GM20431 (cell line): ENCODE results near the gene SUSD1.

Experiments used
- in situ Hi-C: fragments of 300-500 bp; cut with MseI, MboI; formaldehyde crosslinking; loops from one replicate; pipeline ENCODE4 v1.15.0; 2020; ENCODE audit warnings: low sequenced_read_pairs; ENCODE audit not compliant: unreplicated experiment

Gene SUSD1

DNA sequence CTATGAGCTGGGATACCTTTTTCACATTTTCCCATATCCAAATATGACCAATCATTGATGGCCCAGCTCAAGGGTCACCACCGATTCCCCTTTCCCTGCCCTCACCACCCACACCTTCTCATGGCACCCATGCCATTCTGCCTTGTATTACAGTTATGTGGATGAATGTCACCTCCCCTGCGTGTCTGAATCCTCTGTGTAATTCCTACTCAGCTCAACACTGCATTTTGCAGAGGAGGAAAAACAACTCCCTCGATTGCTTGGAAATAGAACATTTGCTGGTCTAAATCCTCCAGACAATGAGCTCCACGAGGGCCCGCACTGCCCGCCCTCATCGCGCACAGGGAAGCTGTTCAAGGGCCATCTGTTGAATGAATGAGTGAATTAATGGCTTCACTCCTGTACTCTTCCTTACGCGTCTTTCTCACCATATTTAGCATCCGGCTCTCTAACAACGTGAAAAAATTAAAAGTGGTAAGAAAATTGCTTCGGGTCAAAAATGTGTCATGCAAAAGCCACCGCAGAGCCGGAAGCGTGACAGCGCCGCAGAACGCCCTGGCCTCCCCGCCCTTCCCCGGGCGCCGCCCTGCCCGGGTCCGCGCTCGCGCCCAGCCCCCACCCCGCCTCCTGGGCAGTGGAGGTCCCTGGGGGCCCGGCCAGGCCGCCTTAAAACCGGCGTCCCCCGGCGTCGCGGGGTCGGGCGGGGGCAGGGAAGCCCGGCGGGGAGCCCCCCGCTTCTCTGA is 704 bp downstream of the SUSD1 start:
- in situ Hi-C loops = no loop called here

DNA sequence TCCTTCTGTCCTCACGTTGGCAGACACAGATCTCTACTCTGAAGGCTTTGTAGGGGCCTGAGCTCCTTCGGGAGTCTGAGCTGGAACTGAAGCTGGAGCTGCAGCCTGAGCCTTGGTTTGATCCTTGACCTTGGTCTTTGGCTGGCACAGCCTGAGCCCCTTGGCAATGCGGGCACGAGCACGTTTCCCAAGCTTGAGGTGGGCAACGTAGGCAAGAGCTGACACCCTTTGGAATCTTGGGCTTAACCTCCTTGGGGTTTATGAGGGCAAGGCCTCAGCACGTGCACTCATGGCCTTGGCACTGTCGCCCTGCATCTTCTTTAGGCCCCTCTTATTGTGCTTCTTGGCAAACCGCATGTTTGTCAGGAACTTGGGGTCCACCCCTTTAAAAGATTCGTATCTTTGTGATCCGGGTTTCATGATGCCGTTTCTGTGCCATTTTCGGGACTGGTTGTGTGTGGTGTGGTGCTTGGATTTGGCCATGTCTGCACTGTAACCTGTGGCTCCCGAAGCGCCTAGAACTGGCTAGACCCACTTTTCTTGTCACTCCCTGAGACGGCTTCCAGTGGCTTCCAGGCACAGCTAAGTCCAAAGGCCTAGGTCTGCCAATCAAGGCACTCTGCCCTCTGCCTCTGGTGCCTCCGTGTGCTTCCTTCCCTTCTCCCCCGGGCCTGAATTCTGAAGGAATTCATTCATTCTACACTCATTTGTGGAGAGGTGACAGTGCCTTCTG is 1.4 kb downstream of the SUSD1 start:
- in situ Hi-C loops = no loop called here

DNA sequence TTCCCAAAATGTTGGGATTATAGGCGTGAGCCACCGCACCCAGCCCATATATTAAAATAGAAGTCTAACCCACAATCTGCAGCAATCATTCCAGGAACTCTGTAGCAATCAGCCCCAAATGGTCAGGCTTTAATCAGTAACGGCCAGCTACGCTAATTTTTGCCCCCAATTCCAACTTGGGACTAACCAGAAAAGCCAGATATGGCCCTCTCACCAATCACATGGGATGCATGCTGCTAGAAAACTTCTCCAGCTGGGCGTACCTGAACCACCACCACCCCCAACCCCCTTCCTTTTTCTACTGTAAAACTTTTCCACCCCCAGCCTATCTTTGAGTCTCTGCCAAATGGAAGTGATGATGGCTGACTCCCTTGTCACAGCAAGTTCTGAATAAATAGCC is 4.1 kb downstream of the SUSD1 start:
- in situ Hi-C loops = no loop called here

DNA sequence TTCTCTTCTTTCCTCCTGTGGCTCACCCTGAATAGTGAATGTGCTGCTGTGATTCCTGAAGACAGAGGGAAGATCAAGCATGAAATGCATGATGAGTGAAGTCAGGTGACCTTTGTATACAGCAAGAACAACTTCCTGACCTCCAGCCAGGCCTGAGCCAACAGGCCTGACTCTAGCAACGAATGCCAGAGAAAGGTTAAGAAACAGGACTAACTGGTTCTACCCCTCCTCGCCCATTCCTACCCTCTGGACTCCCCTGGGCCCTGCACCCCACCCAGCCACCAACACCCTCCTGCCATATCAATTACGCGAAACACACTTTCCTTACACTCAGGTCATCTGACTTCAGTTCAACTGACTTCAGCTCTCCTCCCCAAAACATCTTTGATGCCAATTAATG is 4.9 kb downstream of the SUSD1 start:
- in situ Hi-C loops = no loop called here

DNA sequence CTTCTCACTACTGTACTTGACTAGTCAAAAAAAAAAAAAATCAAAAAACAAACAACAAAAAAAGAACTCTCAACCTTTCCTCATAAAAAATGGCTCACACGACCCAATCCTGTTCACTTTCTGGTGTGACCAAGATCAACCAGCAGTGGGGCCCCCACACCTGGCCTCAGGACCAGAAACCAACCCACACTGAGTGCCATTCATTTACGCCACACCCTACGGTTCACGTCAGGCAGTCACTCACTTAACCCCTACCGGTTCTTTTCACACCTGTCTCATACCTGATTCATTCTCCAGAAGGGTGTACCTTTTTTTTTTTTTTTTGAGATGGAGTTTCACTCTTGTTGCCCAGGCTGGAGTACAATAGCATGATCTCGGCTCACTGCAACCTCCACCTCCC is 5.7 kb downstream of the SUSD1 start:
- in situ Hi-C loops = no loop called here

DNA sequence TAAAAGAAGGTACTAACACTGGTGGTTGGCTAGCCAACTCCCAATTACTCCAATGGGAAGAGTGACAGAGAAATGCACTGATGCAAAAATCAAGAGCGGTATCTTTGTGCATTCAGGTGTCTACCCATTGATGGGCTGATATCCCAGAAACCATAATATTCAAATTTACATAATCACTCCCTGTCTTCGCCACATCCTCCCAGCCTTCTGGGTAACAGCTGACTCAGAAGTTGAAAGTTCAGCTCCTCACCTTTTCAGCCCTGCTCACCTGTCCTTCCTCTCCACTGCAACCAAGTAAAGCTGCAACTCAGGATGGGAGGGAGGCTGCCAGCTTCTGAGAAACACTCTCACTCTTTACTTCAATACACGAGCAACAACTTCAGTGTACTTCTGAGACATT is 6.9 kb downstream of the SUSD1 start:
- in situ Hi-C loops = no loop called here

DNA sequence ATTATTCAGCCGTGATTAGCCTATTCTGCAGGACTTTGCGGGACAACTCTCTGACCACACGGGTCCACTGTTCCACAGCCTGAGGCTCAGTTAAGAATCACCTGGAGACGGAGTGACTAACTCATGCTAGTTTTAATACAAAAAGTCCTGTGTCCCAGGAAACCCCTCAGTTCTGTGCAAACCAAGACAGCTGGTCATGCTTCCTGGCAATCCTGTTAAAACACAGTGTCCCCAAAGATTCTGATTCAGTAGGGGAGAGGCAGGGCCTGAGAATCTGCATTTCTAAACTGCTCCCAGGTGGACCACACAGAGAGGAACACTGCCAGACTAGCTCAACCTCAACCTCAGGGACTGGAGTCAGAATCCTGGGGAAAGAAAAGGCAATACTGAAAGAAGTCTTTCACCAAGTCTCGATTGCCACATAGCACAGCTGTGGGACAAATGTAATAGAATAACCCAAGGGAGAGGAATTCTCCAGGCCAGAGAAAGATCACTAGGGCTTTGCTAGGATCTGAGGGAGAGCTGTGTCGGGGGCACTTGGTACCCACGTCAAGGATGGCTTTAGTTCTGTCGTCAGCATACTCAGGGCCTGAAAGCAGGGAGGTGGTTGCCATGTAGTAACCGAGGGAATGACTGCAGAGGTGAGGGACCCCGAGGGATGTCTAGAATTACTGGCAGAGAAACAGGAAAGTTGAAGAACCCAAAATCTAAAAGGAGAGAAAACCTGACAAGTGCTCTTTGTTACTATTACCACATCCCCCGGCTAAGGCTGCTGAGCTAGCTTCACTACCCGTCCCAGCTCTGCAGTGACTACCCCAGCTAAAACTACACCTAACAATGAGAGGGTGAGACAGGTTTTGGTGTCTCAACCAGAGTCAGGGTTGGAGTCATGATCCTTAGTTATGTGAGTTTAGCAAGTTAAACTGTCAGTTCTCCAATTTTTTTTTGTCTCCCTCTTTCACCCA is 8.6 kb downstream of the SUSD1 start:
- in situ Hi-C loops = no loop called here

DNA sequence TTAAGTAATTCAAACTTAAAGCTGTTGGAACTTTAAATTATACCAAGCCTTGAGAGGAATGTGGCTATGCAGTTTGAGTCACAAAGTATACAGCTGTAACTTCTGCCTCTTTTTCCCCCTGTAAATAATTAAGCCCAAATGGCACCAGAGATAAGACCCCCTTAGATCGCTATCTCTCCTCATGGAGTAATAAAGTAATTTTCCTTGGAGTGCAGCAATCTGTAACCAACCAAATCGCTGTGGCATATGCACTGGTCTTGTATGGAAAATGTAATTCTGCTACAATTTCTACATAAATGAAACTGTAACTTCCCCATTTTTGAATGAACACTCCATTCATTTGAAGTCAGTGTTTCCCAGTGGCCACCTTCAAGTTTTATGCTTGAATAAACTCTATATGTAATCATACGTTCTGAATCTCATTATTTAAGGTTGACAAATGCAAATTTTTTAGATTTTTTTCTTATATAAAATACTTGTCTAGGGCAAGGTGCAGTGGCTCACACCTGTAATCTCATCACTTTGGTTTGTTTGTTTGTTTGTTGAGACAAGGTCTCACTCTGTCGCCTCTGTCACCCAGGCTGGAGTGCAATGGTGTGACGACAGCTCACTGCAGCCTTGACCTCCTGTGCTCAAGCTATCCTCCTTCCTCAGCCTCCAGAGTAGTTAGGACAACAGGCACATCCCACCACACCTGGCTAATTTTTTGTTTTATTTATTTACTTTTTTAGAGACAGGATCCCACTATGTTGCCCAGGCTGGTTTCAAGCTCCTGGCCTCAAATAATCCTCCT is 12.3 kb downstream of the SUSD1 start:
- in situ Hi-C loops = no loop called here

DNA sequence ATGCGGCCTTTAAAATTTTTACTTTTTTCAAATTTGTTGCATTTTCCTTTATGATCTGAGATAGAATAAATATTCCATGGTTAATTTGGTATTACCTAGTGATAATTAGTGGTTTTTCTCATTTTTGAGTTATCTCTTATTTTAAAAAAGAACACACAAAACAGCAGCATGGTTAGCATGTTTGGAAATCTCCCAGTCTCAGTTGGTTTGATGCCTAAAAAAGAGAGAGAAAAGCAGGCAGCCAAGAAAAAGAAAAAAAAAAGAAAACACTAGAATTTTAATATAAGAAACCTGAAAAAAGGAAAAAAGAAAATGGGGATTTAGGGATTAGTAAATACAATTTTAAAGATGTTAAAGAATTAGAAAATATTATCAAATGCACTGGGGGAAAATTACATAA is 15.3 kb downstream of the SUSD1 start:
- in situ Hi-C loops = no loop called here

DNA sequence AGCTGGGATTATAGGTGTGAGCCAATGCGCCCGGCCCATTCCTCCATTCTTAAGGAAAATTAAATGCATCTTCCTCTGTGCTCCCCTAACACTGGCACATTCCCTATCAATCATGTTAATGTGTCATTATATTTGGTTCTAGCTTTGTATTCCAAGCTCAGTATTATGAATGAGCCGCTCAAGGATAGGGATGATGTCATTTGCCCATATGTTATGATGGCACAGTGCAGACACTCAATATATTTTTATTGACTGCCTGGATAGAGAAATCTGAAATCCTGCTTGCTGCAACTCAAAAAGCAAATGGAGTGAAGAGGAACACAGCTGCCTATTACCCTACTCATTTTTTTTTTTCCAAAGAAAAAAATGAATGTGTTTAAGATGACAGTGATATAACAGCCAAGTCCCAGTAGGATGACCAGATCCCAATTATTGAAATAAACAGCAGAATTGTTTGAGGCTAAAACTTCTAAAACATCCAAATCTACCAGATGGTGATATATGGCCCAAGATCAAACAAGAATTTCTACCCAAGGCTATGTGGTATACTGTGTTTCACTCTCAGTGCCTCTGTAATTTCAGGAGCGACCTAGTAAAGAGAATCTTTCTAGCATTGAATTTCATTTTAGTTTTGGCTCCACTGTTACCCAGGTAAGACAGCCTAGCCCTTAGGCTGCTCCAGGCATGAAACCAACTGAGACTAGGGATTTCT is 16.3 kb downstream of the SUSD1 start:
- in situ Hi-C loops = no loop called here

DNA sequence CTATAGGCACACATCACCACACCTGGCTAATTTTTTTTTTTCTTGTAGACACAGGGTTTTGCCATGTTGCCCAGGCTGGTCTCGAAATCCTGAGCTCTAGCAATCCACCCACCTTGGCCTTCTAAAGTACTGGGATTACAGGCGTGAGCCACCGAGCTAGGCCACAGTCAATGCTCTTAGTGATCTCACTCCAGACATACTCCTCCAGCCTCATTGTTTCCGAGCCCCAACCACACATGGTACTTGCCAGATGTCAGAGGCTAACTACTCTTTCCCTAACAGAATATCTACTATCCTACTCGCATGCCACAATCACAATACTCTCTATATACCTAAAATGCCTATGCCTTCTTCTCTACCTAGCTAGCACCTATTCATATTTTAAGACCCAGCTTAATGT is 17.1 kb downstream of the SUSD1 start:
- in situ Hi-C loops = no loop called here

DNA sequence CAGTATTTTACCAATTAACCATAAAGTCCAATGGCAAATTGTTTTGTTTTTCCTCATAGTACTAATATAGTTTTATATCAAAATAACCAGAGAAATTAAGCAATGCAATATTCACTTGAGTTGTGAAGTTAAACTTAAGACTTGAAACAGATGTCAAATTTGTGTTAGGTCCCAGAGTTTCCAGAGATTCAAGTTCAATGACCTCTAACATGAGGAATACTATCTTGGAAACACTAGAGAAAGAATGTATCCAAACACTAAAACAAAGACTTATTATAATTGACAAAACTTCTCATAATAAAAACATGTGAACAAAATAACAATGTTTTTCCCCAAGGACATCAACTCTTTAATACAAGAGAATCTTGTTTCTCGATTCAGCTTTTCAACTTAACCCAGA is 18.0 kb downstream of the SUSD1 start:
- in situ Hi-C loops = no loop called here

DNA sequence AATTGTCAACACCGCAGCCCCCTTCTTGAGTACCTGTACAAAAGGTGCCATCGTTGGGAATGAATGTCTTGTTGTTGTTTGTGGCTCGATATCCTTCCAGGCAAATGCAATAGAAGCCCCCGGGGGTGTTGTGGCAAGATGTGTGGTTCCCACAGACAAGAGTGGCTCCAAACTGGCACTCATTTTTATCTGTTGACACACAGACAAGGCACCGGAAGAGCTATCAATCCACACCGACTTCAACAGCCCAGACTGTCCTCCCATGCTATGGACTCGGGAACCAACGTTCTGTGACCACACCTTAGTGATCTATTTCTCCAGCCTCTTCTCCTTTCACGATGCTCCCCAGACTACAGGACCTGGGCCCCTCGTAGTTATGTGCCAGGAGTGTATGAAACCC is 25.9 kb downstream of the SUSD1 start:
- in situ Hi-C loops = no loop called here

DNA sequence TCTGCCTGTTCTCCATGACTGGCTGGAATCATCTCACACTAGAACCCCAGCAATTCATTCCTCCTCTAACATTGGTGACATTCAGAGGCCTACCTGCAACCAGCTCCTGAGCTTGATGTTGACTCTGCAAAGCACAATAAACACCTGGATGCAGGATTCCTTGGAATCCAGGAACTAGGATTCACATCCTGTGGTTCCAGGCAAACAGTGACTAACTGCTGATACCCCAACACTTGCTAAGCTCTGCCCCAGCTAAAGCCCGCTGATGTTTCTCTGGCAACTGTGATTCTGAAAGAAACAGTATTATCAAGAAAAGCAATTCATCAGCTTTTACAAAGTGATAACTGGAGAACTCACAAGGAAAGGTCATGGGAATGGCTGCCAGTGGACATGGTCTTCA is 29.2 kb downstream of the SUSD1 start:
- in situ Hi-C loops = no loop called here

DNA sequence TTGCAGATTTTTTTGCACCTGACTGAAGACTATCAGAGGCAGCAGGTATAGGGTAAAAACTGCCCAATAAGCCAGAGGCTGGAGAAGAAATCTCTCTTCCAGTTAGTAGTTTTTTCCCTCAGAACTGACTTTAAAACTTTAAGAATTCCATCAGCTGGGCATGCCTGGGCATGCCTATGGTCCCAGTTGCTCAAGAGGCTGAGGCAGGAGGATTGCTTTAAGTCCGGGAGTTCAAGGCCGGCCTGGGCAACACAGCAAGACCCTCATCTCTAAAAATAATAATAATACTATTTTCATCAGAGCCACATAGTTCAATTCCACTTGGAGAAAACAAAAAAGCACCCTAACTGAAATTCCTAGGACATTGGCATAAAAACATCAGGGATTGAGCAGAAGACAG is 30.3 kb downstream of the SUSD1 start:
- in situ Hi-C loops = no loop called here

DNA sequence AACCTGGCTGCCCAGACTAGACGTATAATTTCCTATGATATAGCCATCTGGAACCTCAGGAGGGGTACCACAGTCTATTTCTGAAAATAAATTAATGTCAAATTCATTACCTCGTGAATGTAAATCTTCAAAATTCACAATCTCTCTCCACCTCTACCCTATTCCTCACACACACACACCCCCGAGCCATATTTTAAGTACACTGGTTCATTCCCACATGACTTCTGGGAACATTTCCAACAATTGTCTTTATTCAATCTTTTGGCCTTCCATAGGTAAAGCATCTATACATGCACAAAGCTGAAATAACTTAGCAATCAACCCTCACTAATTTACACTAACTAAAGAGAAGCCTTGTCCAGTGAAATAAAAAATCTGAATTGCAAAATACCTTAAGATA is 32.7 kb downstream of the SUSD1 start:
- in situ Hi-C loops = no loop called here

DNA sequence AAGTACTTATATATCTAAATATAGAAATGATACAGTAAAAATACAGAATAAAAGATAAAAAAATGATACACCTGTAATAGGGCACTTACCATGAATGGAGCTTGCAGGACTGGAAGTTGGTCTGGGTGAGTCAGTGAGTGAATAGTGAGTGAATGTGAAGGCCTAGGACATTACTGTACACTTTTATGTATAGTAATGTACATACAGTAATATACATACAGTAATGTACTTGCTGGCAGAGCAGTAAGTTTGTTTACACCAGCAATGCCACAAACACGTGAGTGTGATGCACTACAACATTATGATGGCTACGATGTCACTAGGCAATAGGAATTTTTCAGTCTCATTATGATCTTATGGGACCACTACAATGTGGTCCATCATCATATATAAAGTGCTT is 34.2 kb downstream of the SUSD1 start:
- in situ Hi-C loops = no loop called here

DNA sequence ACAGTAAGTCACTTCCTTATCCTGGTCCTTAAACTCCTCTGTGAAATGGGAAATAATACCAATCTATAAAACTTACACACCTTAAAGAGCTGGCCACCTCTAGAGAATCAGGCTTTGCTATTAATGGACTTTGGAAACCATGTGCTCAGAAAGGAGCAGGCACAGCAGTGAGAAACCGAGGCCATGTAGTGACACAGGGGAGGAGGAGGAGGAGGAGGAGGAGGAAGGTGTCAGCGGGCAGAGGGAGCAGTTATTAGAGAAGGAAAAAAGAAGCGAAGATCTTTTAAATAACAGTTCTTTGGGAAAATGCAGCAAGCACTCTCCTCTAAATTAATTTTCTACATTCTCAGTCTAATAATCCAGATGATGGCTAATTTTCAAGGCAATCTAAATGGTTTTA is 38.0 kb downstream of the SUSD1 start:
- in situ Hi-C loops = no loop called here

DNA sequence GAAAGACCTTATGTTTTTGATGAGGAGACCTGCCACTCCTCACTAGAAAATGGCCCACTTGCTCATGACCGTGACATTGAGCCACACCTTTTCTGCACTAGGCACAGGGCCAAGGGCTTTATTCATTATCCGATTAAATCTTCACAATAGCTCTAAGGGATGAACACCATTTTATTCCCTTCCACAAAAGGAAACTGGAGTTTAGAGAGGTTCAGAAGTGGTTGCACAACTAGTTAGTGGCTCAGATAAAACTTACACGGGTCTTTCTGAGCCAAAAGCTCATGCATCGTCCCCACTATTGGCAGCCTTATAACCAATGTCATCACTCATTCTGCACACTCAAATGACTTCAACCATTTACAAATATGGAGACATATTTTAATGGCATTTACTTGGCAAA is 39.4 kb downstream of the SUSD1 start:
- in situ Hi-C loops = no loop called here
